Panc1 (cell line): Measurements from ENCODE around the gene MICALL2. TPM values are rescaled to one million over a fixed set of nuclear protein-coding genes. Genes with fewer than 3 reads are reported as not detected.

Experiments
- ATAC-seq: fragments of 200-7000 bp; cut with Tn5 transposase; 2 replicates; pipeline ENCODE4 v1.9.1; 2020; ENCODE audit warnings: mild to moderate bottlenecking, moderate library complexity
- BruUV-seq: library from RNA; stranded (reverse); fragments of 400-500 nt; replicated peaks from 2 replicates; lab custom pipeline; 2021; lab: Mats Ljungman, UMichigan
- CTCF ChIA-PET: fragments of 300-600 bp; sonication (Branson Sonifier 250); formaldehyde crosslinking; loops from one replicate; lab custom pipeline; 2022; ENCODE audit warnings: antibody characterized with exemption; lab: Charles Lee
- POLR2A ChIA-PET: fragments of 300-600 bp; sonication (Branson Sonifier 250); formaldehyde crosslinking; loops from one replicate; lab custom pipeline; 2022; ENCODE audit warnings: antibody characterized with exemption; lab: Charles Lee
- DNase-seq: peaks from one replicate; pipeline ENCODE4 v3.0.0-alpha.2; 2010; ENCODE audit warnings: low read depth, low spot score
- H3K27ac ChIP-seq: 2 replicates; pipeline ENCODE4 v1.5.1; 2011; ENCODE audit warnings: mild to moderate bottlenecking, low read length, inconsistent platforms
- H3K27me3 ChIP-seq: fragments of 200-500 bp; sonication (Bioruptor generic); 2 replicates; pipeline ENCODE4 v1.6.0; 2014; ENCODE audit warnings: low read length, inconsistent platforms; ENCODE audit not compliant: control insufficient read depth, insufficient read depth
- H3K36me3 ChIP-seq: fragments of 200-500 bp; sonication (Bioruptor generic); 2 replicates; pipeline ENCODE4 v1.5.1; 2014; ENCODE audit warnings: inconsistent platforms, mild to moderate bottlenecking, low read length, moderate library complexity; ENCODE audit not compliant: control insufficient read depth, insufficient read depth
- H3K4me1 ChIP-seq: 2 replicates; pipeline ENCODE4 v1.5.1; 2011; ENCODE audit warnings: inconsistent platforms, mild to moderate bottlenecking, low read length, moderate library complexity; ENCODE audit not compliant: control insufficient read depth, insufficient read depth
- H3K4me3 ChIP-seq, 2 experiments: 2 replicates each; pipeline ENCODE4 v1.5.1; 2011 to 2012; ENCODE audit warnings: low read depth in 2 of 2, low read length in 2 of 2, mild to moderate bottlenecking in 2 of 2, inconsistent platforms in 1 of 2, moderate library complexity in 1 of 2
- H3K9me3 ChIP-seq: fragments of 200-500 bp; sonication (Bioruptor generic); 2 replicates; pipeline ENCODE4 v1.5.1; 2014; ENCODE audit warnings: low read depth, mild to moderate bottlenecking, inconsistent platforms, low read length, moderate library complexity; ENCODE audit not compliant: control insufficient read depth, insufficient read depth
- POLR2AphosphoS5 ChIP-seq: IDR thresholded peaks from 2 replicates; pipeline ENCODE4 v1.6.1; 2012; ENCODE audit warnings: mild to moderate bottlenecking, low read depth, low read length, moderate library complexity
- REST ChIP-seq, 2 experiments: IDR thresholded peaks; 2 replicates each; pipeline ENCODE4 v1.6.1; 2011 to 2012; ENCODE audit warnings: low read depth in 2 of 2, control low read depth in 1 of 2, low read length in 1 of 2, mild to moderate bottlenecking in 1 of 2, moderate library complexity in 1 of 2; ENCODE audit not compliant: insufficient read depth in 1 of 2
- SIN3A ChIP-seq: IDR thresholded peaks from 2 replicates; pipeline ENCODE4 v1.6.1; 2012; ENCODE audit warnings: low read depth, mild to moderate bottlenecking, low read length, moderate library complexity, borderline replicate concordance; ENCODE audit not compliant: insufficient read depth
- TCF7L2 ChIP-seq: IDR thresholded peaks from 2 replicates; pipeline ENCODE4 v1.6.1; 2011; ENCODE audit warnings: mild to moderate bottlenecking, low read depth, low read length, inconsistent platforms
- in situ Hi-C: cut with HindIII; loops from 2 replicates; pipeline ENCODE4 v1.10.0; 2016; ENCODE audit warnings: low sequenced_read_pairs, low pct_unique_long_range_greater_than_20kb
- intact Hi-C: fragments of 100-400 bp; cut with micrococcal nuclease; formaldehyde crosslinking; loops from one replicate; pipeline ENCODE4 v1.10.0; 2022; ENCODE audit not compliant: unreplicated experiment
- total RNA-seq: library from RNA; stranded (reverse); gene quantifications from one replicate; pipeline ENCODE4 v1.2.1, GENCODE V29; 2021; ENCODE audit not compliant: unreplicated experiment
- TF ChIP-seq, protein P1 (sequence below): fragments of 450-650 bp; IDR thresholded peaks from 2 replicates; pipeline ENCODE4 v1.5.1; 2017; ENCODE audit warnings: mild to moderate bottlenecking

Gene MICALL2
- total RNA-seq, 1 experiment from 2014 or later = 144 TPM

DNA sequence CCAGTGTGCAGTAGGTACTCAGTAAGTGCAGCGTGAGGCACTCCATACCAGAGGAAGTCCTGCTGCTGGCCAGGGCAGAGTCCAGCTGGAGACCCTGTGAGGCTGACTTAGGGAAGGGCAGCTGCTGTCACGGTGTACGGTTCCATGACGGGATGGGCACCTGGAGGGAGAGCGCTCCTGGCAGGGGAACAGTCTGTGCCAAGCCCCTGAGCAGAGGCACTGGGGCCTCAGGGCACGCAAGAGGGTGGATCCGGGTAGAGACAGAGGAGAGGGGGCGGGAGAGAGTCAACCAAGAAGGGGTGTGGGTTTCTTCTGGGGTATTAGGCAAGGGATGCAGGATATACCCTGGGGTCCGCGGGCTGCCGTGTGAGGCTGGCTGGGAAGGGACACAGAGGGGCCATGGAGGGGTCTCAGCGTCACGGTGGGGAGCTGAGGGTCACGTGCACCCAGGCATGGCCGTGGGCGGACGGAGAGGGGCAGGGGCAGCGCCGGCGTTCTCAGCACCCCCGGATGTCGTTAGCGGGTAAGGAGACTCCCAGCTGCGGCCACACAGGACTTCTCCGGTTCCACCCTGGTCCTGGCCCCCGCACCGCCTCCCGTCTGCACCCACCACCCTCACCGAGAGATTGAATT lies 70.5 kb downstream of the MICALL2 start:
- Histone ChIP-seq H3K9me3 (peaks cover 4% of the 10 kb centered on the region; the same call in 1 of the 2 replicates), H3K4me3 (no peak overlapping the region), H3K36me3 (no peaks in the 10 kb centered on the region), H3K27ac (no peak overlapping the region), H3K27me3 (0 out of 2 replicates have a peak, but pooled peaks cover 3% of the 10 kb centered on the region), H3K4me1 (no peaks in the 10 kb centered on the region)
- intact Hi-C loops (no loop called here), in situ Hi-C loops (no loop called here)
- POLR2A ChIA-PET = interaction anchor here (0.5 kb wide), 1 partner anchor 144 kb away, joined by 4 read pairs; no protein-coding TSS in a partner anchor
- TF ChIP-seq, protein P1, sequence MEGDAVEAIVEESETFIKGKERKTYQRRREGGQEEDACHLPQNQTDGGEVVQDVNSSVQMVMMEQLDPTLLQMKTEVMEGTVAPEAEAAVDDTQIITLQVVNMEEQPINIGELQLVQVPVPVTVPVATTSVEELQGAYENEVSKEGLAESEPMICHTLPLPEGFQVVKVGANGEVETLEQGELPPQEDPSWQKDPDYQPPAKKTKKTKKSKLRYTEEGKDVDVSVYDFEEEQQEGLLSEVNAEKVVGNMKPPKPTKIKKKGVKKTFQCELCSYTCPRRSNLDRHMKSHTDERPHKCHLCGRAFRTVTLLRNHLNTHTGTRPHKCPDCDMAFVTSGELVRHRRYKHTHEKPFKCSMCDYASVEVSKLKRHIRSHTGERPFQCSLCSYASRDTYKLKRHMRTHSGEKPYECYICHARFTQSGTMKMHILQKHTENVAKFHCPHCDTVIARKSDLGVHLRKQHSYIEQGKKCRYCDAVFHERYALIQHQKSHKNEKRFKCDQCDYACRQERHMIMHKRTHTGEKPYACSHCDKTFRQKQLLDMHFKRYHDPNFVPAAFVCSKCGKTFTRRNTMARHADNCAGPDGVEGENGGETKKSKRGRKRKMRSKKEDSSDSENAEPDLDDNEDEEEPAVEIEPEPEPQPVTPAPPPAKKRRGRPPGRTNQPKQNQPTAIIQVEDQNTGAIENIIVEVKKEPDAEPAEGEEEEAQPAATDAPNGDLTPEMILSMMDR = no peak
- TF ChIP-seq SIN3A (no peak), POLR2AphosphoS5 (no peak), TCF7L2 (no peak), REST (IDR thresholded peaks at IDR 0.05; ENCODE audit: insufficient read depth in 1 of 2, low read depth in 2 of 2, low read length in 1 of 2) (no peak)
- no TSS peak for BruUV-seq
- no peak for ATAC-seq
- no peak for DNase-seq
- CTCF ChIA-PET = interaction anchor here (0.6 kb wide), 1 partner anchor 20 kb away, joined by 3 read pairs; no protein-coding TSS in a partner anchor

- TF ChIP-seq TCF7L2 (no peak), REST (IDR thresholded peaks at IDR 0.05; ENCODE audit: insufficient read depth in 1 of 2, low read depth in 2 of 2, low read length in 1 of 2) (no peak), POLR2AphosphoS5 (no peak), SIN3A (no peak)
- TF ChIP-seq, protein P1 = no peak
- H3K27me3 ChIP-seq = 0 out of 2 replicates have a peak, but pooled peaks cover 3% of the 10 kb centered on the region
- in situ Hi-C loops = no loop called here
- no peak overlapping the region for H3K27ac ChIP-seq
- no peak overlapping the region for H3K4me3 ChIP-seq
- BruUV-seq = no TSS peak
- intact Hi-C loops = no loop called here
- CTCF ChIA-PET = no interaction called here
- DNase-seq (no peak), ATAC-seq (no peak)
- no peaks in the 10 kb centered on the region for H3K4me1 ChIP-seq
- H3K9me3 ChIP-seq = peaks cover 4% of the 10 kb centered on the region; the same call in 1 of the 2 replicates
- H3K36me3 ChIP-seq = no peaks in the 10 kb centered on the region
- POLR2A ChIA-PET = no interaction called here
These were observed 71.1 kb downstream of the MICALL2 start for GRCh38 chr7:1388021-1388702.
